Mesenchymal stem cell (in vitro differentiated cells and primary cell): ENCODE measurements around the gene SLC25A25.
"Not testable (repeated sequence)": the region's sequence is repeated elsewhere in the genome, so short reads cannot be mapped to it uniquely, and the experiment has no call there.

Experiments
- DNase-seq: peaks from one replicate; pipeline ENCODE4 v3.0.0-alpha.2; 2013
- H2AFZ ChIP-seq: one replicate; pipeline ENCODE4 v1.6.1; 2013; ENCODE audit warnings: low read depth, mild to moderate bottlenecking, control low read depth, inconsistent platforms, low read length, moderate library complexity
- H2AK5ac ChIP-seq: 2 replicates; pipeline ENCODE4 v1.6.1; 2013; ENCODE audit warnings: low read length, moderate library complexity, mild to moderate bottlenecking, inconsistent platforms; ENCODE audit not compliant: severe bottlenecking
- H2BK120ac ChIP-seq: one replicate; pipeline ENCODE4 v1.6.1; 2013; ENCODE audit warnings: low read depth, mild to moderate bottlenecking, inconsistent platforms, low read length, moderate library complexity
- H2BK12ac ChIP-seq, 2 experiments: one replicate each; pipeline ENCODE4 v1.6.1; 2013; ENCODE audit warnings: inconsistent platforms in 2 of 2, low read length in 2 of 2, mild to moderate bottlenecking in 2 of 2, moderate library complexity in 2 of 2, control low read depth in 1 of 2
- H2BK15ac ChIP-seq: one replicate; pipeline ENCODE4 v1.6.1; 2013; ENCODE audit warnings: mild to moderate bottlenecking, low read depth, inconsistent platforms; ENCODE audit not compliant: poor library complexity, severe bottlenecking
- H2BK5ac ChIP-seq: 2 replicates; pipeline ENCODE4 v1.6.1; 2013; ENCODE audit warnings: low read depth, mild to moderate bottlenecking, low read length, control low read depth, inconsistent platforms; ENCODE audit not compliant: poor library complexity, severe bottlenecking
- H3K14ac ChIP-seq, 2 experiments: one replicate each; pipeline ENCODE4 v1.6.1; 2013; ENCODE audit warnings: inconsistent platforms in 2 of 2, low read length in 2 of 2, control low read depth in 1 of 2, mild to moderate bottlenecking in 1 of 2, moderate library complexity in 1 of 2
- H3K18ac ChIP-seq, 2 experiments: one replicate each; pipeline ENCODE4 v1.6.1; 2013; ENCODE audit warnings: inconsistent platforms in 2 of 2, low read length in 2 of 2, control low read depth in 1 of 2, low read depth in 1 of 2, mild to moderate bottlenecking in 1 of 2
- H3K23ac ChIP-seq, 2 experiments: one replicate each; pipeline ENCODE4 v1.6.1; 2013; ENCODE audit warnings: inconsistent platforms in 2 of 2, low read length in 2 of 2, mild to moderate bottlenecking in 2 of 2, moderate library complexity in 2 of 2, control low read depth in 1 of 2
- H3K27ac ChIP-seq: 2 replicates; pipeline ENCODE4 v1.5.1; 2013; ENCODE audit warnings: mild to moderate bottlenecking, moderate library complexity, low read length, control low read depth, inconsistent platforms; ENCODE audit not compliant: poor library complexity, severe bottlenecking
- H3K27me3 ChIP-seq, 2 experiments: 2 replicates each; pipeline versions ENCODE4 v1.6.1 to v1.7.0; 2013; ENCODE audit warnings: low read length in 2 of 2, mild to moderate bottlenecking in 2 of 2, moderate library complexity in 2 of 2, control low read depth in 1 of 2, inconsistent platforms in 1 of 2; ENCODE audit not compliant: control insufficient read depth in 1 of 2, insufficient read depth in 1 of 2
- H3K36me3 ChIP-seq, 2 experiments: 2 replicates each; pipeline versions ENCODE4 v1.6.1 to v1.7.0; 2013; ENCODE audit warnings: low read length in 2 of 2, control low read depth in 1 of 2, inconsistent platforms in 1 of 2, low read depth in 1 of 2, mild to moderate bottlenecking in 1 of 2; ENCODE audit not compliant: insufficient read depth in 2 of 2, control insufficient read depth in 1 of 2
- H3K4ac ChIP-seq, 2 experiments: one replicate each; pipeline ENCODE4 v1.6.1; 2013; ENCODE audit warnings: inconsistent platforms in 2 of 2, low read length in 2 of 2, mild to moderate bottlenecking in 2 of 2, moderate library complexity in 2 of 2, control low read depth in 1 of 2, low read depth in 1 of 2
- H3K4me1 ChIP-seq: 2 replicates; pipeline ENCODE4 v1.6.1; 2013; ENCODE audit warnings: low read depth, low read length, control low read depth; ENCODE audit not compliant: control insufficient read depth, insufficient read depth
- H3K4me2 ChIP-seq: 2 replicates; pipeline ENCODE4 v1.6.1; 2013; ENCODE audit warnings: low read length, mild to moderate bottlenecking, inconsistent platforms; ENCODE audit not compliant: poor library complexity, severe bottlenecking
- H3K4me3 ChIP-seq, 2 experiments: 2 replicates each; pipeline versions ENCODE4 v1.5.1 to v1.7.0; 2013; ENCODE audit warnings: low read length in 2 of 2, mild to moderate bottlenecking in 2 of 2, control low read depth in 1 of 2, low read depth in 1 of 2; ENCODE audit not compliant: insufficient read depth in 1 of 2
- H3K79me1 ChIP-seq: replicated peaks from 2 replicates; pipeline ENCODE4 v1.6.1; 2013; ENCODE audit warnings: mild to moderate bottlenecking, control low read depth, low read length, inconsistent platforms; ENCODE audit not compliant: poor library complexity, severe bottlenecking
- H3K9ac ChIP-seq: 2 replicates; pipeline ENCODE4 v1.7.0; 2013; ENCODE audit warnings: mild to moderate bottlenecking, low read length, moderate library complexity
- H3K9me3 ChIP-seq: 2 replicates; pipeline ENCODE4 v1.7.0; 2013; ENCODE audit warnings: mild to moderate bottlenecking, low read length; ENCODE audit not compliant: control insufficient read depth
- H4K8ac ChIP-seq: one replicate; pipeline ENCODE4 v1.6.1; 2013; ENCODE audit warnings: inconsistent platforms, mild to moderate bottlenecking, low read length, moderate library complexity
- H4K91ac ChIP-seq: one replicate; pipeline ENCODE4 v1.6.1; 2013; ENCODE audit warnings: mild to moderate bottlenecking, low read length, inconsistent platforms
- WGBS: methylation state at CpG from one replicate; pipeline ENCODE4 v1.1.7; 2013; ENCODE audit warnings: mixed read lengths; 5-methylcytosine and 5-hydroxymethylcytosine counted together

Gene SLC25A25

GRCh38 chr9:128036522-128036921 lies 31.5 kb upstream of the SLC25A25 start:
- H3K27ac ChIP-seq, H3K23ac ChIP-seq, H2BK12ac ChIP-seq, H3K36me3 ChIP-seq, H2BK15ac ChIP-seq, H3K18ac ChIP-seq, H3K27me3 ChIP-seq, H3K4me2 ChIP-seq, H2BK5ac ChIP-seq, H3K4me3 ChIP-seq, H3K4me1 ChIP-seq, H3K14ac ChIP-seq, H3K4ac ChIP-seq, H4K8ac ChIP-seq, DNase-seq, H2AK5ac ChIP-seq, H4K91ac ChIP-seq, H2AFZ ChIP-seq, H3K9me3 ChIP-seq, H3K9ac ChIP-seq, H2BK120ac ChIP-seq, H3K79me1 ChIP-seq: not testable (repeated sequence)
- 73% methylated on average over 3 of the region's 3 CpGs for WGBS

- H3K27me3 ChIP-seq, H3K79me1 ChIP-seq, H3K18ac ChIP-seq, H2BK12ac ChIP-seq, H3K14ac ChIP-seq, H3K27ac ChIP-seq, H2BK120ac ChIP-seq, H4K91ac ChIP-seq, DNase-seq, H2AK5ac ChIP-seq, H3K23ac ChIP-seq, H3K36me3 ChIP-seq, H3K4ac ChIP-seq, H3K9ac ChIP-seq, H2AFZ ChIP-seq, H3K9me3 ChIP-seq, H3K4me2 ChIP-seq, H3K4me1 ChIP-seq, H2BK5ac ChIP-seq, H3K4me3 ChIP-seq, H4K8ac ChIP-seq, H2BK15ac ChIP-seq: not testable (repeated sequence)
- WGBS: 88% methylated on average over 2 of the region's 3 CpGs
These were observed 27.2 kb upstream of the SLC25A25 start for GRCh38 chr9:128040783-128041182.

GRCh38 chr9:128042043-128042442 lies 26.0 kb upstream of the SLC25A25 start:
- 37% methylated on average over 7 of the region's 7 CpGs for WGBS

GRCh38 chr9:128043467-128043868 lies 24.6 kb upstream of the SLC25A25 start:
- Histone ChIP-seq H3K9ac (no peak overlapping the region), H2BK5ac (no peak overlapping the region), H3K23ac (peak overlapping the region in 1 of 2 experiments; percentile 18), H2BK120ac (no peak overlapping the region), H2AK5ac (no peak overlapping the region), H3K27ac (no peak overlapping the region), H2AFZ (no peak overlapping the region), H3K4ac (no peak overlapping the region), H3K4me3 (no peak overlapping the region), H3K79me1 (no peaks in the 10 kb centered on the region), H3K9me3 (no peaks in the 10 kb centered on the region), H2BK15ac (peak overlapping the region; percentile 52), H3K4me1 (peaks cover 8% of the 10 kb centered on the region), H2BK12ac (peak overlapping the region; percentile 23 to 72), H3K14ac (peak overlapping the region in 1 of 2 experiments; percentile 38), H3K18ac (peak overlapping the region; percentile 18 to 94), H3K4me2 (peak overlapping the region; percentile 28), H3K36me3 (no peaks in the 10 kb centered on the region), H4K91ac (peak overlapping the region; percentile 68), H3K27me3 (peaks cover 0 to 3% of the 10 kb centered on the region in 2 experiments), H4K8ac (peak overlapping the region; percentile 85)
- no peak for DNase-seq
- 21% methylated on average over 6 of the region's 7 CpGs for WGBS

More at GRCh38 chr9:128042043-128042442, 26.0 kb upstream of the SLC25A25 start:
- Histone ChIP-seq H2AK5ac (no peak overlapping the region), H2BK5ac (no peak overlapping the region), H3K4me1 (peaks cover 8% of the 10 kb centered on the region), H3K14ac (no peak overlapping the region), H3K4me3 (no peak overlapping the region), H3K4me2 (no peak overlapping the region), H2BK15ac (peak overlapping the region; percentile 40), H3K9ac (no peak overlapping the region), H3K27ac (no peak overlapping the region), H3K79me1 (no peaks in the 10 kb centered on the region), H3K27me3 (peaks cover 0 to 3% of the 10 kb centered on the region in 2 experiments), H2AFZ (no peak overlapping the region), H2BK120ac (no peak overlapping the region), H3K9me3 (no peaks in the 10 kb centered on the region), H2BK12ac (no peak overlapping the region), H3K4ac (no peak overlapping the region), H4K8ac (peak overlapping the region; percentile 24), H4K91ac (no peak overlapping the region), H3K23ac (no peak overlapping the region), H3K36me3 (no peaks in the 10 kb centered on the region), H3K18ac (no peak overlapping the region)
- no peak for DNase-seq
